ENCODE results near the gene MCFD2. TPM values are rescaled to one million over a fixed set of nuclear protein-coding genes. Genes with fewer than 3 reads are reported as not detected.

Gene MCFD2
- total RNA-seq, 1 donor from 2014 or later: 105 TPM

DNA sequence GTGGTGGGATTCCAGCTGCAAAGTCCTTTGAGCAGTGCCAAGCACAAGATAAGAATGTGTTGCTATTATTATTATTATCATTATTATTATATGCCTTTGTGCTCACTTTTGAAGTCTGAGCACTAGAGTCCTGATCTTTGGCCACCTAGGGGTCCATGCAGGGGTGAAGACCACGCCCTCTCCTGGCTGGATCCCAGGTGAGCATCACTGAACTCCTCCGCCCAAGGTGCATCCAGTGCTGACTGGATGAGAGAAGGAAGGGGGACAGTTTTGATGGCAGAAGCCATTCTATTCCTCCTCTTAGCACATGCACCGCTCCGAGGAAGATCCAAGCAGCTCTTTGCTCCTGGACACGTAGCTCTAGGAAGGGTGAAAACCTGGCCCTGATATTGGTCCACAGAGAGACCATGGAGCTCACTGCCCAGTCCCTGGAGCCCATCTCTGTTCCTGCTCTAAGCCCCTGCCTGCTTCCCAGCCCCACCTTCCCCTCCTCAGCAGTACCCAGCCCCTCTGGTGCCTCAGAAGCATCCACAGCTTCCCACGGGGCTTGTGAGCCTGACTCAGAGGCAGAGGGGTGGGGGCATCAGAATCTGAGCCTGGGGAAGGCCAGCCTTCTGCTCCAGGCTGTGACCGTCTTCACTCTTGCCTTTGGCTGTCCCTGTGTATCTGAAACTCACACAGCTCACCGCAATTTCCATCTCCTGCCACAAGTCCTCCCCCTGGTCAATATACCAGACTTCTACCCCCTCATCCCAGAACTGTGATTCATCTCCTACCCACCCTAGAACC lies 45.4 kb downstream of the MCFD2 start:
- Histone ChIP-seq H3K36me3 (ENCODE audit: control insufficient read depth, insufficient read depth, low read length) (no peaks in the 10 kb centered on the region), H3K4me3 (ENCODE audit: low read depth, low read length) (no peak overlapping the region), H3K27me3 (ENCODE audit: control insufficient read depth, insufficient read depth, low read length) (no peaks in the 10 kb centered on the region)
- TF ChIP-seq, protein P1, sequence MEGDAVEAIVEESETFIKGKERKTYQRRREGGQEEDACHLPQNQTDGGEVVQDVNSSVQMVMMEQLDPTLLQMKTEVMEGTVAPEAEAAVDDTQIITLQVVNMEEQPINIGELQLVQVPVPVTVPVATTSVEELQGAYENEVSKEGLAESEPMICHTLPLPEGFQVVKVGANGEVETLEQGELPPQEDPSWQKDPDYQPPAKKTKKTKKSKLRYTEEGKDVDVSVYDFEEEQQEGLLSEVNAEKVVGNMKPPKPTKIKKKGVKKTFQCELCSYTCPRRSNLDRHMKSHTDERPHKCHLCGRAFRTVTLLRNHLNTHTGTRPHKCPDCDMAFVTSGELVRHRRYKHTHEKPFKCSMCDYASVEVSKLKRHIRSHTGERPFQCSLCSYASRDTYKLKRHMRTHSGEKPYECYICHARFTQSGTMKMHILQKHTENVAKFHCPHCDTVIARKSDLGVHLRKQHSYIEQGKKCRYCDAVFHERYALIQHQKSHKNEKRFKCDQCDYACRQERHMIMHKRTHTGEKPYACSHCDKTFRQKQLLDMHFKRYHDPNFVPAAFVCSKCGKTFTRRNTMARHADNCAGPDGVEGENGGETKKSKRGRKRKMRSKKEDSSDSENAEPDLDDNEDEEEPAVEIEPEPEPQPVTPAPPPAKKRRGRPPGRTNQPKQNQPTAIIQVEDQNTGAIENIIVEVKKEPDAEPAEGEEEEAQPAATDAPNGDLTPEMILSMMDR (IDR thresholded peaks at IDR 0.05; ENCODE audit: insufficient read depth, low read length, severe bottlenecking): no peak
- FAIRE-seq (no peak), DNase-seq (ENCODE audit: low read depth) (no peak)

DNA sequence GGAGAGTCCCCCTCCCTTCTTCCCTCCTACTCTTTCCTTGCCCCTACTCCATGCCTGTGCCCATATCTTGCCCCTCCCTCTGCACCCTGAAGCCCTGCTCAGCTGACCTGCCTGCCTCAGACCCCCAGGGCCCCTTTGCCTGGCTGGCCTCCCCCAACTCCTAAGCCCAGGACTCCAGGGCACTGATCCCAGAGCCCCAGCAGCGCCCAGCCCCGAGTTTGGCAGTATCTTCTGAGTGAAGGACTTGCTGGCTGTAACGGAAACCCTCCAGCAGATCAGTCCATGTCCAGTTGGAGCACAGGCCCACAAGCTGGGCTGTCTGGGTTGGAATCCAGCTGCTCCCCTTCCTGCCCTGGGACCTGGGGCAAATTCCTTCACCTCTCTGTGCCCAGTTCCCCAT lies 46.0 kb downstream of the MCFD2 start:
- Histone ChIP-seq H3K27me3 (ENCODE audit: control insufficient read depth, insufficient read depth, low read length) (no peaks in the 10 kb centered on the region), H3K36me3 (ENCODE audit: control insufficient read depth, insufficient read depth, low read length) (no peaks in the 10 kb centered on the region), H3K4me3 (ENCODE audit: low read depth, low read length) (no peak overlapping the region)
- TF ChIP-seq, protein P1 (IDR thresholded peaks at IDR 0.05; ENCODE audit: insufficient read depth, low read length, severe bottlenecking): no peak
- DNase-seq (ENCODE audit: low read depth): no peak
- FAIRE-seq: no peak

DNA sequence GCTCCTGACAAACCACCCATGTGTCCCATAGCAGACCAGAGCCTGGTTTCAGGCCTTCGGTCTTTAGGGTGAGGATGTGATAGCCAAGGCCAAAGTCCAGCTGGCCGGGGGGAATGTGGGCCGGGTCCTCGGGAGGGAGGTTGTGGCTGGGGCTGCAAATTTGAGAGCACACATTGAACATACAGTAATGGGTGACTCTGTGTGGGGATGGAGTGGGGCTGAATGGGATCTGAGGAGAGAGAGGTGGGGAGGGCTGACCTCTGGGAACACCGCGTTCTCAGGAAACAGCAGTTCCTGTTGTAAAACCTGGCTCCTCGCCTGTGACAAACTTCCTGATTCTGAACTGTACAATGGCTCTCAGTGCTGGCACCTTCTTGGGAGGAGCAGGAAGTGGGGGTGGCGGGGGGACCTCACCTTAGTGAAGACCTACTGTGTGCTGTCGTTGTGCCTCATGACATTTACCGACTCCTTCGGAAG lies 48.8 kb downstream of the MCFD2 start:
- FAIRE-seq (no peak), DNase-seq (ENCODE audit: low read depth) (no peak)
- Histone ChIP-seq H3K4me3 (ENCODE audit: low read depth, low read length) (no peak overlapping the region), H3K27me3 (ENCODE audit: control insufficient read depth, insufficient read depth, low read length) (no peaks in the 10 kb centered on the region), H3K36me3 (ENCODE audit: control insufficient read depth, insufficient read depth, low read length) (no peaks in the 10 kb centered on the region)
- TF ChIP-seq, protein P1 (IDR thresholded peaks at IDR 0.05; ENCODE audit: insufficient read depth, low read length, severe bottlenecking): no peak

DNA sequence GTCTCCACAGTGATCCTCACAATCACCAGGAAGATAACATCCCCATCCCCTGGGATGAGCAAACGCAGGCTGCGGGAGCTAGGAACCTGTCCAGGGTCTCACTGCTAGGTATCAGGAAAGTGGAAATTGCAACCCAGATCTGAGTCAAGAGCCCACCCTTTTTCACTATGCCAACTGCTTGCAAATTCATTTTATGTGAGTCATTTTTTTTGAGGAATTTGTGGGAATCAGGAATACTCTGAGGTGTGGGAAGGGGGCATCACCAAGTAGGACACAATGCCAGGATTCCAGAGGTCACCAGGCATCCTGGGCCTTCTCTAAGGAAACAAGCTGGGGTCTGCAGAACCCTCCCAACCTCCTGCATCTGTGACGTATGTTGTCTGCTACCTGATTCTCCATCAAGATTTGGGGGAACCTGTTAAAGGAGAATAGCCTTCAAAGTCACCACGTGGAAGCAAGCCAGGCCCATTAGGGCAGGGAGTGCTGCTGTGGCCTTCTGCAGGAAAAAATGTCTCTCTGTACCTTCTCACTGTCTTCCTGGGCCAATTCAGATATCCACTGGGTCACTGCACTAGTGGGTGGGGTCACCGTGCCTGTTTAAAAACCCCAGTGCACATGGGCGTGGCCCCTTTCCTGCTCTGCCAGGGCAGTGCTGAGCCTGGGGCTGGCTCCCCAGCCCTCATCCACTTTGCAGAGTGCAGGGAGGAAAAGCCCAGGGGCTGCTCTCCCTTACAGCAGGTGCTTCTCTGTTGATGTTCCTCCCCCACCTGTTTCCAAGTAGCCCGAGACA lies 50.2 kb downstream of the MCFD2 start:
- DNase-seq (ENCODE audit: low read depth) (no peak), FAIRE-seq (no peak)
- TF ChIP-seq, protein P1 (IDR thresholded peaks at IDR 0.05; ENCODE audit: insufficient read depth, low read length, severe bottlenecking): no peak
- Histone ChIP-seq H3K27me3 (ENCODE audit: control insufficient read depth, insufficient read depth, low read length) (no peaks in the 10 kb centered on the region), H3K36me3 (ENCODE audit: control insufficient read depth, insufficient read depth, low read length) (no peaks in the 10 kb centered on the region), H3K4me3 (ENCODE audit: low read depth, low read length) (no peak overlapping the region)

DNA sequence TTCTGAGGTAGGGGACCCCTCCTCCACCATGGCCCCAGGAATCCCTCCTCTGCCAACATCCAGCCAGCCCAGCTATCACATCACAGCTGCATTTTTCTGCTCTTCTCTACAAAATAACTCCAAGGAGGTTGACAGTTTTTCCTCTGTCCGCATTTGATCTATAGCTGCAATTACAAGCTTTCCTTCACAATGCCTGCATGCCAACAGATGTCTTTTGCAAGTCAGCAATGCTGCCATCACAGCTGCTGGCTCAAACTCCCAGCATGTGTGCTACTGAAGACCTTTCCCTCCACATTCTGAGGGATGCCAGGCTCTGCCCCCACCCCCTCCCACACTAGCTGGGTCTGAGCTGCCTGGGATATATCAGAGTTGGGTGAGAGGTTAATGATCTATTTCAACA lies 51.7 kb downstream of the MCFD2 start:
- Histone ChIP-seq H3K4me3 (ENCODE audit: low read depth, low read length) (no peak overlapping the region), H3K27me3 (ENCODE audit: control insufficient read depth, insufficient read depth, low read length) (no peaks in the 10 kb centered on the region), H3K36me3 (ENCODE audit: control insufficient read depth, insufficient read depth, low read length) (no peaks in the 10 kb centered on the region)
- DNase-seq (ENCODE audit: low read depth): no peak
- TF ChIP-seq, protein P1 (IDR thresholded peaks at IDR 0.05; ENCODE audit: insufficient read depth, low read length, severe bottlenecking): no peak
- FAIRE-seq: no peak

Measured in bronchial epithelial cell (primary cell).